GM15510 (cell line): ENCODE results near the gene VENTX.
A peak's percentile ranks its signal among the peaks of the same experiment; 100 is the strongest.

Experiments used
- POLR2A ChIP-seq: IDR thresholded peaks from 3 replicates; pipeline ENCODE4 v1.6.1; 2011; ENCODE audit warnings: borderline replicate concordance; ENCODE audit not compliant: insufficient read length; ENCODE audit errors: extremely low read depth

Gene VENTX

GRCh38 chr10:133276100-133276434 is 38.4 kb downstream of the VENTX start:
- peak; percentile 13 for TF ChIP-seq POLR2A

- peak; percentile 78 for TF ChIP-seq POLR2A
Measured at GRCh38 chr10:133276435-133277201, 39.0 kb downstream of the VENTX start, which contains the start of gene ADAM8. TSS of gene ADAM8 (minus strand) at chr10:133276868. CDS start at chr10:133276817, 51 bp downstream.

GRCh38 chr10:133277277-133277992 is 39.8 kb downstream of the VENTX start:
- no peak for TF ChIP-seq POLR2A

GRCh38 chr10:133277993-133278576 is 40.4 kb downstream of the VENTX start:
- TF ChIP-seq POLR2A = no peak

- TF ChIP-seq POLR2A = no peak
Measured at GRCh38 chr10:133278577-133279265, 41.1 kb downstream of the VENTX start.

GRCh38 chr10:133279326-133280226 is 41.9 kb downstream of the VENTX start:
- TF ChIP-seq POLR2A = no peak

- no peak for TF ChIP-seq POLR2A
Measured at GRCh38 chr10:133280391-133281059, 42.9 kb downstream of the VENTX start.

- no peak for TF ChIP-seq POLR2A
Measured at GRCh38 chr10:133281084-133281483, 43.4 kb downstream of the VENTX start.

GRCh38 chr10:133281628-133282372 is 44.1 kb downstream of the VENTX start:
- no peak for TF ChIP-seq POLR2A

- no peak for TF ChIP-seq POLR2A
Measured at GRCh38 chr10:133282846-133283390, 45.3 kb downstream of the VENTX start.

GRCh38 chr10:133283931-133284330 is 46.3 kb downstream of the VENTX start:
- no peak for TF ChIP-seq POLR2A

GRCh38 chr10:133285217-133285616 is 47.6 kb downstream of the VENTX start:
- TF ChIP-seq POLR2A = no peak

- no peak for TF ChIP-seq POLR2A
Measured at GRCh38 chr10:133286366-133286765, 48.7 kb downstream of the VENTX start.
